DOHH2 (cell line): Measurements from ENCODE around the gene TSHZ2.
"Not testable (repeated sequence)": the region's sequence is repeated elsewhere in the genome, so short reads cannot be mapped to it uniquely, and the experiment has no call there.

Experiments used
- H3F3A ChIP-seq: fragments of 200-600 bp; sonication (generic), shearing (Covaris generic); 2 replicates; pipeline ENCODE4 v1.6.0; 2016; ENCODE audit warnings: antibody characterized with exemption, mild to moderate bottlenecking; ENCODE audit not compliant: control insufficient read depth, insufficient read depth
- H3K27ac ChIP-seq: fragments of 200-600 bp; sonication (generic); 2 replicates; pipeline ENCODE4 v1.5.1; 2014; ENCODE audit warnings: low read depth, mild to moderate bottlenecking, low read length, moderate library complexity
- H3K27me3 ChIP-seq: fragments of 200-600 bp; sonication (generic); 2 replicates; pipeline ENCODE4 v1.6.1; 2014; ENCODE audit warnings: mild to moderate bottlenecking, low read length, mixed read lengths; ENCODE audit not compliant: control insufficient read depth
- H3K36me3 ChIP-seq: fragments of 200-600 bp; sonication (generic); 2 replicates; pipeline ENCODE4 v1.6.1; 2014; ENCODE audit warnings: mild to moderate bottlenecking, low read length, moderate library complexity, mixed read lengths; ENCODE audit not compliant: control insufficient read depth
- H3K4me1 ChIP-seq: fragments of 200-600 bp; sonication (generic); 2 replicates; pipeline ENCODE4 v1.6.1; 2014; ENCODE audit warnings: mild to moderate bottlenecking, low read length, mixed read lengths; ENCODE audit not compliant: control insufficient read depth
- H3K4me2 ChIP-seq: fragments of 200-600 bp; sonication (generic); 2 replicates; pipeline ENCODE4 v1.6.0; 2014; ENCODE audit warnings: mild to moderate bottlenecking, low read length, moderate library complexity
- H3K4me3 ChIP-seq: fragments of 200-600 bp; sonication (generic); 2 replicates; pipeline ENCODE4 v1.5.1; 2014; ENCODE audit warnings: mild to moderate bottlenecking, low read length, mixed read lengths
- H3K79me2 ChIP-seq: fragments of 200-600 bp; sonication (generic); 2 replicates; pipeline ENCODE4 v1.6.1; 2014; ENCODE audit warnings: mild to moderate bottlenecking, low read length, mixed read lengths; ENCODE audit not compliant: control insufficient read depth
- H3K9me2 ChIP-seq: fragments of 200-600 bp; sonication (generic); replicated peaks from 2 replicates; pipeline ENCODE4 v1.6.1; 2014; ENCODE audit warnings: mild to moderate bottlenecking, low read length, mixed read lengths; ENCODE audit not compliant: control insufficient read depth
- H3K9me3 ChIP-seq: fragments of 200-600 bp; sonication (generic); 2 replicates; pipeline ENCODE4 v1.6.1; 2014; ENCODE audit warnings: antibody characterized with exemption, low read length, mixed read lengths; ENCODE audit not compliant: control insufficient read depth, insufficient read depth
- H4K20me1 ChIP-seq: fragments of 200-600 bp; sonication (generic); 2 replicates; pipeline ENCODE4 v1.6.0; 2014; ENCODE audit warnings: low read depth, mild to moderate bottlenecking, antibody characterized with exemption, low read length, moderate library complexity; ENCODE audit not compliant: control insufficient read depth, insufficient read depth
- CTCF ChIP-seq: fragments of 200-600 bp; sonication (generic); IDR thresholded peaks from one replicate; pipeline ENCODE4 v1.5.1; 2014; ENCODE audit warnings: antibody characterized with exemption, mild to moderate bottlenecking, low read depth, low read length; ENCODE audit not compliant: poor library complexity, severe bottlenecking
- EZH2phosphoT487 ChIP-seq: fragments of 200-600 bp; sonication (generic); IDR thresholded peaks from 2 replicates; pipeline ENCODE4 v1.6.1; 2017; ENCODE audit warnings: borderline replicate concordance, mild to moderate bottlenecking, antibody characterized with exemption, low read length, moderate library complexity, mixed read lengths

TSHZ2 gene

GRCh38 chr20:53085720-53086119 lies 113.6 kb downstream of the TSHZ2 start:
- Histone ChIP-seq H3K9me3 (no peaks in the 10 kb centered on the region), H3F3A (no peaks in the 10 kb centered on the region), H4K20me1 (no peaks in the 10 kb centered on the region), H3K36me3 (no peaks in the 10 kb centered on the region), H3K27me3 (no peaks in the 10 kb centered on the region), H3K4me2 (peak overlapping the region; percentile 8; the same call in 1 of the 2 replicates), H3K27ac (no peak overlapping the region), H3K79me2 (no peaks in the 10 kb centered on the region), H3K9me2 (no peaks in the 10 kb centered on the region), H3K4me3 (no peak overlapping the region), H3K4me1 (peaks cover 13% of the 10 kb centered on the region)
- TF ChIP-seq EZH2phosphoT487: no peak
- no peak for TF ChIP-seq CTCF

DNA sequence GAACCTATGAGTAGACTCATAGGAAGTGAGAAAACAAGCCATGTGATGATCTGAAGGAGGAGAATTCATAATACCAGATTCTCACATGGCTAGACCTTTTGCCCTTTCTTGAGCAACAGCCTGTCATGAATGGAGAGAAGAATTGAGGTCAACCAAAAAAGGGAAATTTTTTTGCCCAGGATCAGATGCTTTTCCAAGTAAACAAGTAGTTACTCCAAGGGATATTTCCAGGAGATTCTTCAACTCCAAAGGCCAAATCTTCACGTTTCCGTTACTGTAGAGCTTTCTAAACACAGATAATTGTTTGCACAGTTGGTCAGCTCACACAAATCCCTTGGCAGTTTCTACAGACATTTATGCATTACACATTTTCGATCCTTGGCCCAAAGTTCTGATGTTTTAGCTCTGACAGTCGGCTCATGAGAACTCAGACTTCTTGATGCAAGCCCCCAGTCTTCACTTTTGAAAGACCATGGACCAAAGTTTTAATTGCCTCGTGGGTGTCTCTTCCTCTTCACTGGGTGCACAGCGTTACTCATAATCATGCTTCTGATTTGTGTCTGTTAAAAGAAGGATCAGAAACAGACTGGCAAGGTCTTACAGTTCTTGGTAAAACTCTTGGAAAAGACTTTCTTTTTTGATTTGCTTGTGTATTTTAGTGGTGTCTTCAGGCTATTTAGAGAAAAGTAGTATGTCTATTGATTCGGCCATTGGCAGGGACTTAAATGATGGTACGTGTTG lies 115.0 kb downstream of the TSHZ2 start:
- no peak overlapping the region for H3K4me2 ChIP-seq
- TF ChIP-seq CTCF (no peak), EZH2phosphoT487 (no peak)
- H3K27me3 ChIP-seq: no peaks in the 10 kb centered on the region

GRCh38 chr20:53088786-53089185 lies 116.6 kb downstream of the TSHZ2 start:
- Histone ChIP-seq H3K9me3 (no peaks in the 10 kb centered on the region), H3F3A (no peaks in the 10 kb centered on the region), H3K4me2 (no peak overlapping the region), H4K20me1 (no peaks in the 10 kb centered on the region), H3K79me2 (no peaks in the 10 kb centered on the region), H3K4me1 (peaks cover 13% of the 10 kb centered on the region), H3K9me2 (no peaks in the 10 kb centered on the region), H3K4me3 (no peak overlapping the region), H3K27me3 (no peaks in the 10 kb centered on the region), H3K36me3 (no peaks in the 10 kb centered on the region), H3K27ac (no peak overlapping the region)
- TF ChIP-seq CTCF: no peak
- no peak for TF ChIP-seq EZH2phosphoT487

More for the DNA sequence above, 115.0 kb downstream of the TSHZ2 start:
- Histone ChIP-seq H3K9me2 (no peaks in the 10 kb centered on the region), H3K79me2 (no peaks in the 10 kb centered on the region), H3K4me1 (peaks cover 13% of the 10 kb centered on the region), H3K36me3 (no peaks in the 10 kb centered on the region), H4K20me1 (no peaks in the 10 kb centered on the region), H3K9me3 (no peaks in the 10 kb centered on the region), H3F3A (no peaks in the 10 kb centered on the region), H3K27ac (no peak overlapping the region), H3K4me3 (no peak overlapping the region)

DNA sequence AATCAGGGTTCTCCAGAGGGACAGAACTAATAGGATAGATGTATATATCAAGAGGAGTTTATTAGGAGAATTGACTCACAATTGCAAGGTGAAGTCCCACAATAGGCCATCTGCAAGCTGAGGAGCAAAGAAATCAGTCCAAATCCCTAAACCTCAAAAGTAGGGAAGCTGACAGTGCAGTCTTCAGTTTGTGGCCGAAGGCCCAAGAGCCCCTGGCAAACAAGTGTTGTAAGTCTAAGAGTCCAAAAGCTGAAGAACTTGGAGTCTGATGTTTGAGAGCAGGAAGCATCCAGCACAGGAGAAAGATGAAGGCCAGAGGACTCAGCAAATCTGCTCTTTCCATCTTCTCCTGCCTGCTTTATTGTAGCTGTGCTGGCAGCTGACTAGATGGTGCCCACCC lies 117.7 kb downstream of the TSHZ2 start:
- not testable (repeated sequence) for H3F3A ChIP-seq, H3K4me2 ChIP-seq, H3K79me2 ChIP-seq, H4K20me1 ChIP-seq, H3K36me3 ChIP-seq, H3K4me3 ChIP-seq, H3K27me3 ChIP-seq, H3K9me2 ChIP-seq, H3K27ac ChIP-seq, H3K9me3 ChIP-seq
- peaks cover 13% of the 10 kb centered on the region for H3K4me1 ChIP-seq
